H9 (cell line): ENCODE measurements around the gene TNFRSF11A. TPM values are rescaled to one million over a fixed set of nuclear protein-coding genes. Genes with fewer than 3 reads are reported as not detected.

Source experiments
- DNase-seq: peaks from one replicate; pipeline ENCODE4 v3.0.0-alpha.2; 2017
- H2AFZ ChIP-seq: one replicate; pipeline ENCODE4 v1.6.1; 2013; ENCODE audit warnings: mild to moderate bottlenecking, low read length, control low read depth, moderate library complexity
- H2AK5ac ChIP-seq: 2 replicates; pipeline ENCODE4 v1.6.1; 2013; ENCODE audit warnings: low read length, control low read depth, mixed read lengths; ENCODE audit not compliant: insufficient read length
- H2BK120ac ChIP-seq: one replicate; pipeline ENCODE4 v1.6.1; 2013; ENCODE audit warnings: low read depth, mild to moderate bottlenecking, low read length, control low read depth, inconsistent platforms; ENCODE audit not compliant: poor library complexity, severe bottlenecking
- H2BK12ac ChIP-seq: 2 replicates; pipeline ENCODE4 v1.6.1; 2013; ENCODE audit warnings: low read length, control low read depth, mixed read lengths, low read depth; ENCODE audit not compliant: insufficient read length
- H2BK15ac ChIP-seq: 2 replicates; pipeline ENCODE4 v1.6.1; 2013; ENCODE audit warnings: low read depth, low read length, control low read depth
- H2BK20ac ChIP-seq: one replicate; pipeline ENCODE4 v1.6.1; 2013; ENCODE audit warnings: low read depth, mild to moderate bottlenecking, low read length, control low read depth, inconsistent platforms; ENCODE audit not compliant: poor library complexity, severe bottlenecking
- H2BK5ac ChIP-seq: 2 replicates; pipeline ENCODE4 v1.6.1; 2013; ENCODE audit warnings: low read length, control low read depth, mixed read lengths; ENCODE audit not compliant: insufficient read length
- H3K14ac ChIP-seq: 2 replicates; pipeline ENCODE4 v1.6.1; 2013; ENCODE audit warnings: low read length, control low read depth; ENCODE audit not compliant: insufficient read depth
- H3K18ac ChIP-seq: 2 replicates; pipeline ENCODE4 v1.6.1; 2013; ENCODE audit warnings: low read depth, mild to moderate bottlenecking, mixed read lengths, low read length, control low read depth; ENCODE audit not compliant: insufficient read length
- H3K23ac ChIP-seq: 2 replicates; pipeline ENCODE4 v1.6.1; 2013; ENCODE audit warnings: low read length, control low read depth, mixed read lengths, low read depth; ENCODE audit not compliant: insufficient read length
- H3K23me2 ChIP-seq: 2 replicates; pipeline ENCODE4 v1.6.1; 2013; ENCODE audit warnings: low read depth, mild to moderate bottlenecking, mixed read lengths, low read length, control low read depth; ENCODE audit not compliant: insufficient read length, poor library complexity, severe bottlenecking
- H3K27ac ChIP-seq: 2 replicates; pipeline ENCODE4 v1.5.1; 2013; ENCODE audit warnings: low read length, control low read depth, mixed read lengths, low read depth; ENCODE audit not compliant: insufficient read length
- H3K27me3 ChIP-seq: 2 replicates; pipeline ENCODE4 v1.6.1; 2013; ENCODE audit warnings: low read length, control low read depth, inconsistent platforms; ENCODE audit not compliant: insufficient read depth
- H3K4ac ChIP-seq: 2 replicates; pipeline ENCODE4 v1.6.1; 2013; ENCODE audit warnings: low read depth, mild to moderate bottlenecking, control low read depth, inconsistent platforms, low read length, moderate library complexity
- H3K4me1 ChIP-seq: 2 replicates; pipeline ENCODE4 v1.6.1; 2013; ENCODE audit warnings: low read length, control low read depth, inconsistent platforms; ENCODE audit not compliant: insufficient read depth
- H3K4me2 ChIP-seq: 2 replicates; pipeline ENCODE4 v1.6.1; 2013; ENCODE audit warnings: low read length, control low read depth, mixed read lengths; ENCODE audit not compliant: insufficient read length, insufficient read depth
- H3K56ac ChIP-seq: 2 replicates; pipeline ENCODE4 v1.6.1; 2013; ENCODE audit warnings: low read depth, mild to moderate bottlenecking, mixed read lengths, low read length, control low read depth; ENCODE audit not compliant: insufficient read length
- H3K79me1 ChIP-seq: 2 replicates; pipeline ENCODE4 v1.6.1; 2013; ENCODE audit warnings: low read depth, mild to moderate bottlenecking, moderate library complexity, low read length, control low read depth, inconsistent platforms; ENCODE audit not compliant: insufficient read depth, poor library complexity, severe bottlenecking
- H3K79me2 ChIP-seq: 2 replicates; pipeline ENCODE4 v1.6.1; 2013; ENCODE audit warnings: low read length, control low read depth, inconsistent platforms; ENCODE audit not compliant: insufficient read depth
- H3K9ac ChIP-seq: 2 replicates; pipeline ENCODE4 v1.6.1; 2013; ENCODE audit warnings: low read length, control low read depth, mixed read lengths; ENCODE audit not compliant: insufficient read length; ENCODE audit errors: extremely low read depth
- H3K9me3 ChIP-seq: one replicate; pipeline ENCODE4 v1.6.1; 2013; ENCODE audit warnings: low read depth, low read length, inconsistent platforms; ENCODE audit not compliant: control insufficient read depth
- H3T11ph ChIP-seq: one replicate; pipeline ENCODE4 v1.6.1; 2013; ENCODE audit warnings: mild to moderate bottlenecking, low read length, control low read depth, inconsistent platforms
- H4K20me1 ChIP-seq: one replicate; pipeline ENCODE4 v1.6.1; 2013; ENCODE audit not compliant: control insufficient read depth, insufficient read length, insufficient read depth
- H4K5ac ChIP-seq: 2 replicates; pipeline ENCODE4 v1.6.1; 2013; ENCODE audit warnings: low read depth, mild to moderate bottlenecking, mixed read lengths, low read length, control low read depth; ENCODE audit not compliant: insufficient read length
- H4K8ac ChIP-seq: replicated peaks from 2 replicates; pipeline ENCODE4 v1.6.1; 2013; ENCODE audit warnings: low read length, control low read depth, mixed read lengths, low read depth; ENCODE audit not compliant: insufficient read length
- H4K91ac ChIP-seq: 2 replicates; pipeline ENCODE4 v1.6.1; 2013; ENCODE audit warnings: low read depth, mild to moderate bottlenecking, moderate library complexity, mixed read lengths, low read length, control low read depth; ENCODE audit not compliant: insufficient read length
- H3K27ac Mint-ChIP-seq, 3 experiments: 2 replicates in 2 of 3; 3 replicates in 1 of 3; pipeline ENCODE4 v1.8.0; 2020 to 2021; ENCODE audit warnings: mixed read lengths in 3 of 3, mild to moderate bottlenecking in 1 of 3, moderate library complexity in 1 of 3
- H3K27me3 Mint-ChIP-seq: 2 replicates; pipeline ENCODE4 v1.8.0; 2021; ENCODE audit warnings: low read depth, mild to moderate bottlenecking, moderate library complexity, mixed read lengths
- H3K36me3 Mint-ChIP-seq, 3 experiments: 2 replicates in 2 of 3; 3 replicates in 1 of 3; pipeline ENCODE4 v1.8.0; 2020 to 2021; ENCODE audit warnings: low read depth in 3 of 3, mixed read lengths in 3 of 3; ENCODE audit not compliant: insufficient read depth in 1 of 3
- H3K4me1 Mint-ChIP-seq, 2 experiments: 2 replicates each; pipeline ENCODE4 v1.8.0; 2020; ENCODE audit warnings: mixed read lengths in 2 of 2
- H3K4me3 Mint-ChIP-seq, 2 experiments: 2 replicates in 1 of 2; 3 replicates in 1 of 2; pipeline ENCODE4 v1.8.0; 2020 to 2021; ENCODE audit warnings: mild to moderate bottlenecking in 2 of 2, mixed read lengths in 2 of 2, moderate library complexity in 1 of 2
- H3K9me3 Mint-ChIP-seq, 2 experiments: 2 replicates in 1 of 2; 3 replicates in 1 of 2; pipeline ENCODE4 v1.8.0; 2020; ENCODE audit warnings: mild to moderate bottlenecking in 2 of 2, mixed read lengths in 2 of 2, moderate library complexity in 1 of 2
- CTCF ChIP-seq: fragments of 200-600 bp; sonication (generic); conservative IDR thresholded peaks from 3 replicates; pipeline ENCODE4 v1.8.0; 2021; ENCODE audit warnings: antibody characterized with exemption, mild to moderate bottlenecking
- WGBS: extraction: QIAGEN DNeasy Blood & Tissue Kit; methylation state at CpG from one replicate; pipeline ENCODE4 v1.1.7; 2013; ENCODE audit warnings: missing lambda C conversion rate, low lambda C conversion rate, mixed read lengths; ENCODE audit not compliant: insufficient read length; ENCODE audit errors: extremely low coverage; 5-methylcytosine and 5-hydroxymethylcytosine counted together
- total RNA-seq: library from RNA; stranded (reverse); gene quantifications from 2 replicates; pipeline ENCODE4 v1.2.1, GENCODE V29; 2021

Gene TNFRSF11A
- total RNA-seq, 1 experiment from 2014 or later = 7.8 TPM

- Mint-ChIP-seq H3K27me3 (peaks cover 5% of the 10 kb centered on the region), H3K9me3 (no peaks in the 10 kb centered on the region)
- no peak overlapping the region for H3K9ac ChIP-seq
Observed at GRCh38 chr18:62381373-62381772, 56.3 kb downstream of the TNFRSF11A start.

More at GRCh38 chr18:62381373-62381772, 56.3 kb downstream of the TNFRSF11A start:
- Histone ChIP-seq H3K23me2 (no peaks in the 10 kb centered on the region), H3K4me1 (no peaks in the 10 kb centered on the region; the same call in 1 of the 2 replicates), H3K23ac (no peak overlapping the region), H3K27ac (no peak overlapping the region), H2BK12ac (no peak overlapping the region), H3K4ac (no peak overlapping the region), H4K91ac (no peak overlapping the region), H3K79me2 (no peaks in the 10 kb centered on the region), H4K20me1 (no peaks in the 10 kb centered on the region), H2BK5ac (no peak overlapping the region), H3K79me1 (no peaks in the 10 kb centered on the region), H3K14ac (no peak overlapping the region), H4K5ac (no peak overlapping the region), H3K4me2 (no peak overlapping the region), H3K56ac (no peak overlapping the region), H3K27me3 (no peaks in the 10 kb centered on the region), H2BK15ac (no peak overlapping the region), H3K9me3 (no peaks in the 10 kb centered on the region), H2AK5ac (no peak overlapping the region), H2AFZ (no peak overlapping the region), H3T11ph (no peak overlapping the region), H4K8ac (no peak overlapping the region), H2BK120ac (no peak overlapping the region), H2BK20ac (no peak overlapping the region), H3K18ac (no peak overlapping the region)
- Mint-ChIP-seq H3K4me3 (no peak overlapping the region), H3K27ac (no peak overlapping the region), H3K4me1 (peaks cover 17 to 18% of the 10 kb centered on the region in 2 experiments), H3K36me3 (peaks cover 8 to 24% (median 23%) of the 10 kb centered on the region in 3 experiments)
- WGBS = no CpG with 5 or more reads among the region's 5 CpGs
- no peak for TF ChIP-seq CTCF
- DNase-seq = no peak
